Measurements from ENCODE around the gene DNM3.

- TF ChIP-seq GATA2 (CRISPR knock-in tag; IDR thresholded peaks at IDR 0.05): no peak
- TF ChIP-seq, protein P1, sequence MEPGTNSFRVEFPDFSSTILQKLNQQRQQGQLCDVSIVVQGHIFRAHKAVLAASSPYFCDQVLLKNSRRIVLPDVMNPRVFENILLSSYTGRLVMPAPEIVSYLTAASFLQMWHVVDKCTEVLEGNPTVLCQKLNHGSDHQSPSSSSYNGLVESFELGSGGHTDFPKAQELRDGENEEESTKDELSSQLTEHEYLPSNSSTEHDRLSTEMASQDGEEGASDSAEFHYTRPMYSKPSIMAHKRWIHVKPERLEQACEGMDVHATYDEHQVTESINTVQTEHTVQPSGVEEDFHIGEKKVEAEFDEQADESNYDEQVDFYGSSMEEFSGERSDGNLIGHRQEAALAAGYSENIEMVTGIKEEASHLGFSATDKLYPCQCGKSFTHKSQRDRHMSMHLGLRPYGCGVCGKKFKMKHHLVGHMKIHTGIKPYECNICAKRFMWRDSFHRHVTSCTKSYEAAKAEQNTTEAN (CRISPR knock-in tag; IDR thresholded peaks at IDR 0.05): no peak
- TF ChIP-seq ZNF274 (IDR thresholded peaks at IDR 0.05; ENCODE audit: borderline replicate concordance, low read depth, low read length): no peak
- no peak for TF ChIP-seq ZNF518B (CRISPR knock-in tag; IDR thresholded peaks at IDR 0.05)
- TF ChIP-seq, protein P2, sequence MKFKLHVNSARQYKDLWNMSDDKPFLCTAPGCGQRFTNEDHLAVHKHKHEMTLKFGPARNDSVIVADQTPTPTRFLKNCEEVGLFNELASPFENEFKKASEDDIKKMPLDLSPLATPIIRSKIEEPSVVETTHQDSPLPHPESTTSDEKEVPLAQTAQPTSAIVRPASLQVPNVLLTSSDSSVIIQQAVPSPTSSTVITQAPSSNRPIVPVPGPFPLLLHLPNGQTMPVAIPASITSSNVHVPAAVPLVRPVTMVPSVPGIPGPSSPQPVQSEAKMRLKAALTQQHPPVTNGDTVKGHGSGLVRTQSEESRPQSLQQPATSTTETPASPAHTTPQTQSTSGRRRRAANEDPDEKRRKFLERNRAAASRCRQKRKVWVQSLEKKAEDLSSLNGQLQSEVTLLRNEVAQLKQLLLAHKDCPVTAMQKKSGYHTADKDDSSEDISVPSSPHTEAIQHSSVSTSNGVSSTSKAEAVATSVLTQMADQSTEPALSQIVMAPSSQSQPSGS (CRISPR knock-in tag; IDR thresholded peaks at IDR 0.05): no peak
- no peak for TF ChIP-seq CTCF (IDR thresholded peaks at IDR 0.05 in 2 of 3, conservative IDR thresholded peaks at IDR 0.05 in 1 of 3; ENCODE audit: insufficient read depth in 2 of 3, low read depth in 1 of 3, low read length in 3 of 3)
- TF ChIP-seq EP300 (IDR thresholded peaks at IDR 0.05; ENCODE audit: low read length): no peak
- TF ChIP-seq TCF3 (CRISPR knock-in tag; IDR thresholded peaks at IDR 0.05): no peak
- TF ChIP-seq PHF8 (IDR thresholded peaks at IDR 0.05; ENCODE audit: borderline replicate concordance, low read length): no peak
- no peak for TF ChIP-seq ELF4 (CRISPR knock-in tag; IDR thresholded peaks at IDR 0.05)
- TF ChIP-seq, protein P3, sequence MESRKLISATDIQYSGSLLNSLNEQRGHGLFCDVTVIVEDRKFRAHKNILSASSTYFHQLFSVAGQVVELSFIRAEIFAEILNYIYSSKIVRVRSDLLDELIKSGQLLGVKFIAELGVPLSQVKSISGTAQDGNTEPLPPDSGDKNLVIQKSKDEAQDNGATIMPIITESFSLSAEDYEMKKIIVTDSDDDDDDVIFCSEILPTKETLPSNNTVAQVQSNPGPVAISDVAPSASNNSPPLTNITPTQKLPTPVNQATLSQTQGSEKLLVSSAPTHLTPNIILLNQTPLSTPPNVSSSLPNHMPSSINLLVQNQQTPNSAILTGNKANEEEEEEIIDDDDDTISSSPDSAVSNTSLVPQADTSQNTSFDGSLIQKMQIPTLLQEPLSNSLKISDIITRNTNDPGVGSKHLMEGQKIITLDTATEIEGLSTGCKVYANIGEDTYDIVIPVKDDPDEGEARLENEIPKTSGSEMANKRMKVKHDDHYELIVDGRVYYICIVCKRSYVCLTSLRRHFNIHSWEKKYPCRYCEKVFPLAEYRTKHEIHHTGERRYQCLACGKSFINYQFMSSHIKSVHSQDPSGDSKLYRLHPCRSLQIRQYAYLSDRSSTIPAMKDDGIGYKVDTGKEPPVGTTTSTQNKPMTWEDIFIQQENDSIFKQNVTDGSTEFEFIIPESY (CRISPR knock-in tag; IDR thresholded peaks at IDR 0.05): no peak
Observed at GRCh38 chr1:172378109-172378760, 536.9 kb downstream of the DNM3 start.
